Measurements from ENCODE around the gene THNSL1.
"Not testable (repeated sequence)": the region's sequence is repeated elsewhere in the genome, so short reads cannot be mapped to it uniquely, and the experiment has no call there.

The THNSL1 gene

GRCh38 chr10:24998044-24998443 is 18.4 kb upstream of the THNSL1 start:
- DNase-seq (ENCODE audit: low read depth in 2 of 2) = no peak

- not testable (repeated sequence) for DNase-seq (ENCODE audit: low read depth in 2 of 2)
Observed at GRCh38 chr10:25011591-25011990, 4.8 kb upstream of the THNSL1 start.

GRCh38 chr10:25014579-25014978 is 1.8 kb upstream of the THNSL1 start:
- DNase-seq (ENCODE audit: low read depth in 2 of 2) = no peak

GRCh38 chr10:25015828-25016375 is 510 bp upstream of the THNSL1 start, which contains the start of gene ENKUR:
Gene ENKUR (minus strand): TSS chr10:25016158. CDS start chr10:25015936, 222 bp downstream.
- peak; percentile 85 to 88 for DNase-seq (ENCODE audit: low read depth in 2 of 2)

- DNase-seq (ENCODE audit: low read depth in 2 of 2) = no peak
Observed at GRCh38 chr10:25017154-25017590, 760 bp downstream of the THNSL1 start.

- no peak for DNase-seq (ENCODE audit: low read depth in 2 of 2)
Observed at GRCh38 chr10:25017661-25018060, 1.2 kb downstream of the THNSL1 start.

GRCh38 chr10:25018703-25019102 is 2.3 kb downstream of the THNSL1 start:
- DNase-seq (ENCODE audit: low read depth in 2 of 2) = no peak

GRCh38 chr10:25023278-25023677 is 6.9 kb downstream of the THNSL1 start:
- DNase-seq (ENCODE audit: low read depth in 2 of 2) = no peak

GRCh38 chr10:25024528-25024927 is 8.1 kb downstream of the THNSL1 start:
- DNase-seq (ENCODE audit: low read depth in 2 of 2) = no peak

GRCh38 chr10:25026463-25026862 is 10.1 kb downstream of the THNSL1 start:
- no peak for DNase-seq (ENCODE audit: low read depth in 2 of 2)

- DNase-seq (ENCODE audit: low read depth in 2 of 2) = no peak
Observed at GRCh38 chr10:25028711-25029110, 12.3 kb downstream of the THNSL1 start.

GRCh38 chr10:25029519-25029918 is 13.1 kb downstream of the THNSL1 start:
- no peak for DNase-seq (ENCODE audit: low read depth in 2 of 2)

GRCh38 chr10:25036381-25036780 is 20.0 kb downstream of the THNSL1 start:
- no peak for DNase-seq (ENCODE audit: low read depth in 2 of 2)

GRCh38 chr10:25038325-25038724 is 21.9 kb downstream of the THNSL1 start:
- no peak for DNase-seq (ENCODE audit: low read depth in 2 of 2)

GRCh38 chr10:25039531-25039930 is 23.1 kb downstream of the THNSL1 start:
- DNase-seq (ENCODE audit: low read depth in 2 of 2) = no peak

- DNase-seq (ENCODE audit: low read depth in 2 of 2) = no peak
Observed at GRCh38 chr10:25046641-25047040, 30.2 kb downstream of the THNSL1 start.

- no peak for DNase-seq (ENCODE audit: low read depth in 2 of 2)
Observed at GRCh38 chr10:25047088-25047487, 30.7 kb downstream of the THNSL1 start.

GRCh38 chr10:25047591-25048301 is 31.3 kb downstream of the THNSL1 start:
- DNase-seq (ENCODE audit: low read depth in 2 of 2) = no peak

- no peak for DNase-seq (ENCODE audit: low read depth in 2 of 2)
Observed at GRCh38 chr10:25048450-25048849, 32.0 kb downstream of the THNSL1 start.

- no peak for DNase-seq (ENCODE audit: low read depth in 2 of 2)
Observed at GRCh38 chr10:25049966-25050365, 33.6 kb downstream of the THNSL1 start.

- DNase-seq (ENCODE audit: low read depth in 2 of 2) = no peak
Observed at GRCh38 chr10:25050402-25050801, 34.0 kb downstream of the THNSL1 start.

GRCh38 chr10:25052012-25052411 is 35.6 kb downstream of the THNSL1 start:
- DNase-seq (ENCODE audit: low read depth in 2 of 2) = no peak

GRCh38 chr10:25056726-25057125 is 40.3 kb downstream of the THNSL1 start:
- DNase-seq (ENCODE audit: low read depth in 2 of 2) = no peak

- DNase-seq (ENCODE audit: low read depth in 2 of 2) = no peak
Observed at GRCh38 chr10:25057886-25058285, 41.5 kb downstream of the THNSL1 start.

Measured in stimulated activated CD4-positive, alpha-beta T cell treated with anti-CD3 and anti-CD28 coated beads, Interleukin-15, amount 100 ng/mL, for 48 hours (primary cell).